Esophagus muscularis mucosa (tissue), 4 donors: ENCODE data around the gene ZRSR2.
"Not testable (repeated sequence)": the region's sequence is repeated elsewhere in the genome, so short reads cannot be mapped to it uniquely, and the experiment has no call there.

Source experiments
- CTCF ChIP-seq, 3 experiments: fragments of 200-600 bp in 2 of 3; fragments of 450-650 bp in 1 of 3; sonication (generic) in 2 of 3; IDR thresholded peaks; one replicate each; pipeline ENCODE4 v1.5.1; 2017 to 2019; ENCODE audit warnings: antibody characterized with exemption in 3 of 3, mild to moderate bottlenecking in 2 of 3, moderate library complexity in 1 of 3
- EP300 ChIP-seq: sonication (generic); formaldehyde crosslinking; IDR thresholded peaks from one replicate; pipeline ENCODE4 v1.6.1; 2017; ENCODE audit warnings: antibody characterized with exemption
- POLR2A ChIP-seq: fragments of 450-650 bp; IDR thresholded peaks from one replicate; pipeline ENCODE4 v1.6.1; 2017; ENCODE audit warnings: antibody characterized with exemption, moderate library complexity, mild to moderate bottlenecking, low read depth

GRCh38 chrX:15746651-15747050, 43.6 kb upstream of the ZRSR2 start:
- not testable (repeated sequence) for TF ChIP-seq POLR2A; CTCF (IDR thresholded peaks at IDR 0.05); EP300
